KMS-11 (cell line): ENCODE measurements around the gene KBTBD13.

ENCODE experiments used
- H2AFZ ChIP-seq: fragments of 200-600 bp; sonication (generic); 2 replicates; pipeline ENCODE4 v1.6.1; 2016; ENCODE audit warnings: antibody characterized with exemption, mixed run types, low read depth
- H3K27ac ChIP-seq: fragments of 200-600 bp; sonication (generic); 2 replicates; pipeline ENCODE4 v1.6.1; 2016; ENCODE audit warnings: mild to moderate bottlenecking, mixed run types
- H3K27me3 ChIP-seq: fragments of 200-600 bp; sonication (generic); 2 replicates; pipeline ENCODE4 v1.6.1; 2017; ENCODE audit warnings: mild to moderate bottlenecking, low read depth, mixed run types, moderate library complexity; ENCODE audit not compliant: insufficient read depth
- H3K36me3 ChIP-seq: fragments of 200-600 bp; sonication (generic); 2 replicates; pipeline ENCODE4 v1.6.1; 2017; ENCODE audit warnings: mild to moderate bottlenecking, mixed run types; ENCODE audit not compliant: insufficient read depth
- H3K4me1 ChIP-seq: fragments of 200-600 bp; sonication (generic); 2 replicates; pipeline ENCODE4 v1.6.1; 2016; ENCODE audit warnings: mild to moderate bottlenecking, low read depth, mixed run types; ENCODE audit not compliant: poor library complexity, severe bottlenecking
- H3K4me2 ChIP-seq: fragments of 200-600 bp; sonication (generic); 2 replicates; pipeline ENCODE4 v1.7.0; 2016; ENCODE audit warnings: mild to moderate bottlenecking, mixed run types
- H3K4me3 ChIP-seq: fragments of 200-600 bp; sonication (generic); IDR thresholded peaks from 2 replicates; pipeline ENCODE4 v1.6.1; 2017; ENCODE audit warnings: low read depth, low read length, mixed read lengths; ENCODE audit not compliant: insufficient read depth
- H3K79me2 ChIP-seq: fragments of 200-600 bp; sonication (generic); 2 replicates; pipeline ENCODE4 v1.6.1; 2016; ENCODE audit warnings: low read depth, mixed run types; ENCODE audit not compliant: insufficient read depth
- H3K9ac ChIP-seq: fragments of 200-600 bp; sonication (generic); 2 replicates; pipeline ENCODE4 v1.6.1; 2016; ENCODE audit warnings: mild to moderate bottlenecking, mixed run types
- H4K20me1 ChIP-seq: fragments of 200-600 bp; sonication (generic); 2 replicates; pipeline ENCODE4 v1.6.1; 2016; ENCODE audit warnings: mild to moderate bottlenecking, mixed run types; ENCODE audit not compliant: insufficient read depth
- TF ChIP-seq, protein P1 (sequence below): fragments of 200-600 bp; sonication (generic); conservative IDR thresholded peaks from 2 replicates; pipeline ENCODE4 v1.6.1; 2017; ENCODE audit warnings: low read depth, mild to moderate bottlenecking, antibody characterized with exemption, low read length, moderate library complexity, mixed read lengths

KBTBD13 gene

DNA sequence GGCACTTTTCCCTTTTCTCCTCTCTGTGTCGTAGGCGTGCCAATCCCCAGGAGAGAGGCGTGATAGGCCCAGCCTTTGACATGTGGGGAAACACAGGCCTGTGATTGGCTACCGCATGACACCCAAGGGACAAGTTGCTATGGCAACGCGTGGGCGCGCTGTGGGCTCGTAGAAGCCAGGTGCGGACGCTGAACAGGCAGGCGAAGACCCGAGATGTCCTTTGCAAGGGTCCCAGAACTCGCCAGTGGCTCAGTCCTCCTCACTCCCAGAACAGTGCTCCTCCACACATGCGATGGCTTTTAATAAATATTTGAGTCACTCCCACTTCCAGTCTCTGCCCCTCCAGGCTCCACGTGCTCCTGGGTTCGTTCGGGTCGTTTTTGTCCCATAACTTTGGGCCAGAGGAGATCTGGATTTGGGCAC is 27.1 kb upstream of the KBTBD13 start:
- Histone ChIP-seq H2AFZ (peak overlapping the region; percentile 66; the same call in 1 of the 2 replicates), H3K79me2 (no peaks in the 10 kb centered on the region), H3K27ac (no peak overlapping the region), H3K27me3 (no peaks in the 10 kb centered on the region), H3K9ac (peak overlapping the region; percentile 32; the same call in 1 of the 2 replicates), H3K36me3 (no peaks in the 10 kb centered on the region), H3K4me2 (peak overlapping the region; percentile 58), H4K20me1 (no peaks in the 10 kb centered on the region), H3K4me1 (peaks cover 24% of the 10 kb centered on the region), H3K4me3 (no peak overlapping the region)
- TF ChIP-seq, protein P1, sequence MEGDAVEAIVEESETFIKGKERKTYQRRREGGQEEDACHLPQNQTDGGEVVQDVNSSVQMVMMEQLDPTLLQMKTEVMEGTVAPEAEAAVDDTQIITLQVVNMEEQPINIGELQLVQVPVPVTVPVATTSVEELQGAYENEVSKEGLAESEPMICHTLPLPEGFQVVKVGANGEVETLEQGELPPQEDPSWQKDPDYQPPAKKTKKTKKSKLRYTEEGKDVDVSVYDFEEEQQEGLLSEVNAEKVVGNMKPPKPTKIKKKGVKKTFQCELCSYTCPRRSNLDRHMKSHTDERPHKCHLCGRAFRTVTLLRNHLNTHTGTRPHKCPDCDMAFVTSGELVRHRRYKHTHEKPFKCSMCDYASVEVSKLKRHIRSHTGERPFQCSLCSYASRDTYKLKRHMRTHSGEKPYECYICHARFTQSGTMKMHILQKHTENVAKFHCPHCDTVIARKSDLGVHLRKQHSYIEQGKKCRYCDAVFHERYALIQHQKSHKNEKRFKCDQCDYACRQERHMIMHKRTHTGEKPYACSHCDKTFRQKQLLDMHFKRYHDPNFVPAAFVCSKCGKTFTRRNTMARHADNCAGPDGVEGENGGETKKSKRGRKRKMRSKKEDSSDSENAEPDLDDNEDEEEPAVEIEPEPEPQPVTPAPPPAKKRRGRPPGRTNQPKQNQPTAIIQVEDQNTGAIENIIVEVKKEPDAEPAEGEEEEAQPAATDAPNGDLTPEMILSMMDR, result no peak

DNA sequence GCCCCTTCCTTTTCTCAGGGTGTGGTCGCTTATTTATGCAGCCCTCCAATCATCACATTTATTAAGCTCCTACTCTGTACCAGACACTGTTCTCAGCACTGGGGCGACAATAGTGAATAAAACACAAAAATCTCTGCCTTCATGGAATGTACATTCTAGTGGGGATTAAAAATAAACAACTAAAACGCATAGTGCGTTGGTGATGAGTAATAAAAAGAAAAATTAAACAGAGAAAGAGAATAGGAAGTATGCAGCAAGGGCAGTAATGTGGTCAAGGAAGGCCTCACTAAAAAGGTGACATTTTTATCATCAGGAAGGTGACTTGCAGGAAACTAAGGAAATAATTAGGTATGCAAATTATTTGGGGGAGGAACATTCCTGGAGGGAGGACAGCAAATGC is 26.3 kb upstream of the KBTBD13 start:
- no peaks in the 10 kb centered on the region for H3K36me3 ChIP-seq
- H3K9ac ChIP-seq, result no peak overlapping the region
- H3K79me2 ChIP-seq, result no peaks in the 10 kb centered on the region
- H4K20me1 ChIP-seq, result no peaks in the 10 kb centered on the region
- TF ChIP-seq, protein P1, result no peak
- H3K4me2 ChIP-seq, result peak overlapping the region; percentile 58; the same call in 1 of the 2 replicates
- H2AFZ ChIP-seq, result no peak overlapping the region
- H3K4me1 ChIP-seq, result peaks cover 24% of the 10 kb centered on the region
- H3K27ac ChIP-seq, result no peak overlapping the region
- H3K4me3 ChIP-seq, result no peak overlapping the region
- H3K27me3 ChIP-seq, result no peaks in the 10 kb centered on the region

DNA sequence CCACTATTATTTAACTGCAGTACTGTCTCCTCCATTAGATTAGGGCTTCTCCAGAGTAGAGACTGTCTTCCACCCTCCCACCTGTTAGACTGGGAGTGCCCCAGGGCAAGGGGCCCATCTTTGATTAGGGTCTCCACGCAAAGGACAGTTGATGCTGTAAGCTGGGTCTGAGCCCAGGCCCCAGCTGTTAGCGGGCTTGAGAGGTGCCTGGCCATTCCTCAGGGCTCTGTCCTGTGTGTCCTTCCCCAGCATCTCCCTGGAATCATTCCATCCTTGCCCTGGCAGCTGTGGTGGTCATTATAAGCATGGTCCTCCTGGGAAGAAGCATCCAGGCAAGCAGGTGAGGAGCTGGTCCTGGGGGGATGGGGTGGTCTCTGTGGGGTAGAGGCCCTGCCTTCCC is 25.3 kb upstream of the KBTBD13 start:
- TF ChIP-seq, protein P1, result no peak
- H3K27ac ChIP-seq, result no peak overlapping the region

DNA sequence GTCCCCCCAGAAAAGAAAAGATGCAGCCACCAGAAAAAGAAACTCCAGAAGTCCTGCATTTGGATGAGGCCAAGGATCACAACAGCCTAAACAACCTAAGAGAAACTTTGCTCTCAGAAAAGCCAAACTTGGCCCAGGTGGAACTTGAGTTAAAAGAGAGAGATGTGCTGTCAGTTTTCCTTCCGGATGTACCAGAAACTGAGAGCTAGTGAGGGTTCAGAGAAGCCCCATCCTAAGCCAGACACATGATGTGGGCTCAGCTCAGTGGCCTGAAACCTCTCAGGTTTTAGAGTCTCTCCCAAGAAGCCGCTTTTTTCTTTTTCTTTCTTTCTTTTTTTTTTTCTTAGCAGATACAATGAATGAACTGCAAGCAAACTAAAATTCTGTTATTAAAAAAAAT is 23.6 kb upstream of the KBTBD13 start:
- Histone ChIP-seq H3K27ac (no peak overlapping the region), H3K36me3 (no peaks in the 10 kb centered on the region), H3K4me1 (peaks cover 28% of the 10 kb centered on the region), H3K9ac (no peak overlapping the region), H2AFZ (peak overlapping the region; percentile 25; the same call in 1 of the 2 replicates), H4K20me1 (no peaks in the 10 kb centered on the region), H3K4me2 (peak overlapping the region; percentile 6; the same call in 1 of the 2 replicates), H3K27me3 (no peaks in the 10 kb centered on the region), H3K79me2 (no peaks in the 10 kb centered on the region), H3K4me3 (no peak overlapping the region)
- TF ChIP-seq, protein P1, result no peak

More for the DNA sequence above, 25.3 kb upstream of the KBTBD13 start:
- Histone ChIP-seq H4K20me1 (no peaks in the 10 kb centered on the region), H3K79me2 (no peaks in the 10 kb centered on the region), H3K4me2 (no peak overlapping the region), H3K36me3 (no peaks in the 10 kb centered on the region), H3K4me1 (peaks cover 28% of the 10 kb centered on the region), H3K27me3 (no peaks in the 10 kb centered on the region), H3K9ac (no peak overlapping the region), H3K4me3 (no peak overlapping the region), H2AFZ (no peak overlapping the region)
